ENCODE data around the gene ENHO. TPM values are rescaled to one million over a fixed set of nuclear protein-coding genes. Genes with fewer than 3 reads are reported as not detected.

Gene ENHO
- total and polyA plus RNA-seq, 8 donors = 0.26 to 1.9 (median 1.3) TPM

DNA sequence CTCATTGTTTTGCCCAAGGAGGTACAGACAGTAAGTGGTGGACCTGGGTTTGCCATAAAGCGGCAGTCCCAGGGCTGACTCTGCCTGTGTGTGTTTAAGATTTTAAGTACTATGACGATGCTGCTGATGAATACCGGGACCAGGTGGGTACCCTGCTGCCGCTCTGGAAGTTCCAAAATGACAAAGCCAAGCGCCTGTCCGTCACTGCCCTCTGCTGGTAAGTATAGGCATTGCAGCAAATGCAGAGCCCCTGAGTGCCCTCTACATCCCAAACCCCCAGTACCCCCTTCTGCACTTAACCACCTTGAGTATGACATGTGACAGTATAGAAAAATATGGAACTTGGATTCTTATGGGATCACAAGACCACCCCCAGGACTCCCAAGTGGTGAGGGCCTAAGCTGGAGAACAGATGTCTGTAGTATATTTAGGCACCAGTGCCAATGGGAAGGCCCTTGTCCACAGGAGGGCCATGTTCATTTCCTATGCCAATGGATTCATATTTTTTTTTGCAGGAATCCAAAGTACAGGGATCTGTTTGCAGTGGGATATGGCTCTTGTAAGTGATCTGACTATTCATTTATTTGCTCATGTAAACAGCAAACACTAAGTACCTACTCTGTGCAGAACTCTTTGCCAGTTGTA, 22.0 kb downstream of the ENHO start:
- intact Hi-C loops (cut with DNase I) = loop anchor here in 1 of 2 donors (5.0 kb wide), 1 partner anchor 63 kb away; no protein-coding TSS in a partner anchor
- peak; percentile 69 for ATAC-seq
- H3K27me3 ChIP-seq = no peaks in the 10 kb centered on the region
- H3K27ac ChIP-seq = no peak overlapping the region
- no peak overlapping the region for H3K4me3 ChIP-seq
- no peaks in the 10 kb centered on the region for H3K9me3 ChIP-seq
- TF ChIP-seq, protein P1, sequence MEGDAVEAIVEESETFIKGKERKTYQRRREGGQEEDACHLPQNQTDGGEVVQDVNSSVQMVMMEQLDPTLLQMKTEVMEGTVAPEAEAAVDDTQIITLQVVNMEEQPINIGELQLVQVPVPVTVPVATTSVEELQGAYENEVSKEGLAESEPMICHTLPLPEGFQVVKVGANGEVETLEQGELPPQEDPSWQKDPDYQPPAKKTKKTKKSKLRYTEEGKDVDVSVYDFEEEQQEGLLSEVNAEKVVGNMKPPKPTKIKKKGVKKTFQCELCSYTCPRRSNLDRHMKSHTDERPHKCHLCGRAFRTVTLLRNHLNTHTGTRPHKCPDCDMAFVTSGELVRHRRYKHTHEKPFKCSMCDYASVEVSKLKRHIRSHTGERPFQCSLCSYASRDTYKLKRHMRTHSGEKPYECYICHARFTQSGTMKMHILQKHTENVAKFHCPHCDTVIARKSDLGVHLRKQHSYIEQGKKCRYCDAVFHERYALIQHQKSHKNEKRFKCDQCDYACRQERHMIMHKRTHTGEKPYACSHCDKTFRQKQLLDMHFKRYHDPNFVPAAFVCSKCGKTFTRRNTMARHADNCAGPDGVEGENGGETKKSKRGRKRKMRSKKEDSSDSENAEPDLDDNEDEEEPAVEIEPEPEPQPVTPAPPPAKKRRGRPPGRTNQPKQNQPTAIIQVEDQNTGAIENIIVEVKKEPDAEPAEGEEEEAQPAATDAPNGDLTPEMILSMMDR (IDR thresholded peaks at IDR 0.05) = peak; percentile 97 to 98
- peak in 2 of 4 donors; percentile 47 to 57 for DNase-seq
- H3K36me3 ChIP-seq = no peaks in the 10 kb centered on the region
- peaks cover 6 to 12% of the 10 kb centered on the region in 2 donors for H3K4me1 ChIP-seq

DNA sequence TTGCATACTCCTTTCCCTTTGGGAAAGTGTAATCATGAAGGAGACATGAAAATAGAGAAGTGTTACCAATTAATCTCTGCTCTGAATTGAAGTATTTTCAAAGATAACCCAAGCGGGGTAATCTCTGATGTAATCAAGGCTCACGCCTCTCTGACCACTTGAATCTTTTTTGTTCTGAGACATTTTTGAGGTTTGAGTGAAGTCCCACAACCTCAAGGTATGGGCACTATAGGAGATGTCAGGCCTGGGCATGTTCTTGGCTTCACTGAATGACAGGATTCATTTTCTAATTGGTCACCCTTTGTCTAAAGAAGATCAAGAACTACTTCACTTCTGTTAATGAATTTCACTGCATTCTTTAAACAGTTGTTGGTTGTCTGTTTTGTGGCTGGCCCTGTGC, 23.7 kb downstream of the ENHO start:
- Histone ChIP-seq H3K36me3 (no peaks in the 10 kb centered on the region), H3K9me3 (no peaks in the 10 kb centered on the region), H3K27ac (no peak overlapping the region), H3K4me1 (peaks cover 6 to 12% of the 10 kb centered on the region in 2 donors), H3K27me3 (no peaks in the 10 kb centered on the region), H3K4me3 (no peak overlapping the region)
- DNase-seq = no peak
- no peak for ATAC-seq
- intact Hi-C loops (cut with DNase I) = loop anchor here in 1 of 2 donors (10.0 kb wide), 1 partner anchor 94 kb away; no protein-coding TSS in a partner anchor
- TF ChIP-seq, protein P1 (IDR thresholded peaks at IDR 0.05) = no peak

DNA sequence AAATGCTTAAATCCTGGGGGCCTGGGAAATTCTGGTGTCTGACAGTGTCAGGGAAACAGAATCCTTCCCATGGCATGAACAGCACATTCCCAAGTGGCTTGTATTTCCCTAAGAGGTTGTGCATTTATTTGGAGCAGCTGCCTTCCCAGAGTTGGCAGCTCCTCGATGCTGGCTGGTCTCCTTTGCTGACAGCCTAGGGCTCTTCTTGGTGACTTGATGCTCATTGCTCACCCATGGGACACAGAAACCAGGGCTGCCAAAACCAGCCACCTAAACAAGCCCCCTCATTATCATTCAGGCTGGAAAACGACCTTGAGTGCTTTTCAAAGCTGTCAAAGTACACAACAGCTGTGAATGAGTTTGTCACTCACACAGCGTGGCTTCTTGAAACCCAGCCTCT, 24.2 kb downstream of the ENHO start:
- no peak overlapping the region for H3K4me3 ChIP-seq
- H3K4me1 ChIP-seq = peaks cover 6 to 12% of the 10 kb centered on the region in 2 donors
- H3K27ac ChIP-seq = no peak overlapping the region
- ATAC-seq = no peak
- no peaks in the 10 kb centered on the region for H3K9me3 ChIP-seq
- no peaks in the 10 kb centered on the region for H3K27me3 ChIP-seq
- H3K36me3 ChIP-seq = no peaks in the 10 kb centered on the region
- TF ChIP-seq, protein P1 (IDR thresholded peaks at IDR 0.05) = no peak
- intact Hi-C loops (cut with DNase I) = loop anchor here in 1 of 2 donors (10.0 kb wide), 1 partner anchor 94 kb away; no protein-coding TSS in a partner anchor
- no peak for DNase-seq

DNA sequence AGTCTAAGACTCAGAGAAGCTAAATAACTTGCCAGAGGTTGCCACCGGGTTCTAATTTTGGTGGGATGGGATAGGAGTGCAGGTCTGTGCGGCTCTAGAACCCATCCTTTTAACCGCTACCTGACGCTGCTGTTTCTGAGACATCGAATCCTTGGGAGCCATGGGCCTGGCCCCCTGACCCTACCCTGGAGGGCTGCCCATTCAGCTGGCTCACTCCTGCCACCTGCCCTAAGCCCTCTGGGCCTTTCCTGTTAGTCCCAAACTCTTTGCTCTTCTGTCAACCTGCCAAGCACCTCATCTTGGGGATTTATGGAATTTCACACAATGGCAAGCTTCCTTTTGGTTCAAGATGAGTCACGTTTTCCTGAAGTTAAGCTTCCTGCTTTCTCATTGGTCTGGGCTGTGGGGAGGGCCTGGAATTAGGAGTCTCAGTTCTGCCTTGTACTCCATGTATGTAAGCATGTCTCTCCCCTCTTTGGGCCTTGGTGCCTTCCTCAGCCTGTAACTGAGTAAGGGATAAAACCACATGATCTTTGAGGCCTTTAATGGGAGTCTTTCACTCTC, 26.6 kb downstream of the ENHO start:
- H3K4me1 ChIP-seq = no peaks in the 10 kb centered on the region
- DNase-seq = no peak
- intact Hi-C loops (cut with DNase I) = loop anchor here in 1 of 2 donors (10.0 kb wide), 1 partner anchor 91 kb away; no protein-coding TSS in a partner anchor
- ATAC-seq = no peak
- TF ChIP-seq, protein P1 (IDR thresholded peaks at IDR 0.05) = no peak
- H3K36me3 ChIP-seq = no peaks in the 10 kb centered on the region
- H3K27me3 ChIP-seq = no peaks in the 10 kb centered on the region
- H3K27ac ChIP-seq = no peak overlapping the region
- no peak overlapping the region for H3K4me3 ChIP-seq
- no peaks in the 10 kb centered on the region for H3K9me3 ChIP-seq

- H3K9me3 ChIP-seq = no peaks in the 10 kb centered on the region
- H3K27ac ChIP-seq = no peak overlapping the region
- peaks cover 0 to 11% of the 10 kb centered on the region in 2 donors for H3K27me3 ChIP-seq
- ATAC-seq (peak; percentile 83), DNase-seq (peak in 2 of 4 donors; percentile 40 to 64)
- H3K36me3 ChIP-seq = no peaks in the 10 kb centered on the region
- intact Hi-C loops (cut with DNase I) = loop anchor here in 1 of 2 donors (10.0 kb wide), 1 partner anchor 89 kb away; no protein-coding TSS in a partner anchor
- TF ChIP-seq, protein P1 (IDR thresholded peaks at IDR 0.05) = no peak
- H3K4me3 ChIP-seq = no peak overlapping the region
- H3K4me1 ChIP-seq = no peaks in the 10 kb centered on the region
These were observed 28.7 kb downstream of the ENHO start for GRCh38 chr9:34493972-34494535.
